CMK (cell line): Measurements from ENCODE around the gene HSFX2.
"Not testable (repeated sequence)": the region's sequence is repeated elsewhere in the genome, so short reads cannot be mapped to it uniquely, and the experiment has no call there.

Experiments used
- DNase-seq: peaks from one replicate; pipeline ENCODE4 v3.0.0-alpha.2; 2010; ENCODE audit warnings: low read depth

The HSFX2 gene, protein sequence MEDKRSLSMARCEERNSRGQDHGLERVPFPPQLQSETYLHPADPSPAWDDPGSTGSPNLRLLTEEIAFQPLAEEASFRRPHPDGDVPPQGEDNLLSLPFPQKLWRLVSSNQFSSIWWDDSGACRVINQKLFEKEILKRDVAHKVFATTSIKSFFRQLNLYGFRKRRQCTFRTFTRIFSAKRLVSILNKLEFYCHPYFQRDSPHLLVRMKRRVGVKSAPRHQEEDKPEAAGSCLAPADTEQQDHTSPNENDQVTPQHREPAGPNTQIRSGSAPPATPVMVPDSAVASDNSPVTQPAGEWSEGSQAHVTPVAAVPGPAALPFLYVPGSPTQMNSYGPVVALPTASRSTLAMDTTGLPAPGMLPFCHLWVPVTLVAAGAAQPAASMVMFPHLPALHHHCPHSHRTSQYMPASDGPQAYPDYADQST

DNA sequence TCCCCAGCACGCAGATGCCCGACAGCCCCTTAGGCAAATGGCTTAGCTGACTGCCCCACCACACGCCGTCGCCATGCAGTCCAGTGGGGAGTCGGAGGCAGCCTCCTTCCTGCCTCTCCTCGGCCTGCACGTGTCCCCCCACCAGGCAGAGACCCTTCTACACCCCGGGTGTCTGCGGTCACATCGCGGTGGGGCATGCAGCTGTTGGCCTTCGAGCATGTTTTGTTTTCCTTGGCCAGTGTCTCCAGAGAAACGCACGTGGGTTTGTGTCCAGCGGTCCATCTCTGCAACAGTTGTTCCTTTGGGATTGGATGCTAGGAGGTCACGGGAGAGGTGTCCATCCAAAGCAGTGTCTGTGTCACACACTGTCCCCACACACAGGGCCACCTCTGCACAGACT lies at the start of gene HSFX2:
Gene HSFX2, minus strand, starts transcription at position 101 of the 400 bp plus-strand sequence. CDS start 614 bp downstream, outside the sequence.
- not testable (repeated sequence) for DNase-seq

DNA sequence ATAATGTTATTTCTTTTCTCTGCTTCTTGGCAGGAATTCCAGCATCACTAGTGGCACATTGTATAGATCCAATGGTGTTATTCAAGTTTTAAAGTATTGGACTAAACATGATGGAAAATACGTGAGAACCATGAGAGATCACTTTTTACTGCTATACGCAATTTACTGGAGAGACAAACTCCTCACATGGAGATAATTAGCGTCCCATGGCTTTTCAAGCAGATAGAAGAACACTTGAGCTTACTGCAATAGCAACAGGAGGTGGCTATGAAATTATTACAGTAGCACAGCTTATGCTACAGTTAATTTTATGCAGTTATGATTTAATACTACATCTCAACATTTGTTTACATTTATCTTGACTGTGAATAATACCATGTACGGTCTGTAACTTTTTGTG lies 48.4 kb upstream of the HSFX2 start:
- no peak for DNase-seq

DNA sequence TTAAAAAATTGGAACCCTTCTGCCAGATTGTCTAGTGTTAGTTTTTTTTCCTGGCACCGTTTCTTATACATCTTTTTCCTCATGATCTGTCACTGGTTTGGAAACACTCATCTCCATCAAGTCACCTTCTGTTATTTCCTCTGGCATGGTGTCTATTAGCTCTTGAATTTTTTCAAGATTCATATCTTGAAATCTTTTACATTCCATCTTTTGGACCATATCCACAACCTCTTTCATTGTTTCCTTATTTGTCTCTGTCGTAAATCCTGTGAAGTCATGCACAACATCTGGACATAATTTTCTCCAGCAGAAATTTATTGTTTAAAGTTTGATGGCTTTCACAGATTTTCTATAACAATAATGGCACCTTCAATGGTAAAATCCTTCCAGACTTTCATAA lies 46.7 kb upstream of the HSFX2 start:
- DNase-seq: no peak

DNA sequence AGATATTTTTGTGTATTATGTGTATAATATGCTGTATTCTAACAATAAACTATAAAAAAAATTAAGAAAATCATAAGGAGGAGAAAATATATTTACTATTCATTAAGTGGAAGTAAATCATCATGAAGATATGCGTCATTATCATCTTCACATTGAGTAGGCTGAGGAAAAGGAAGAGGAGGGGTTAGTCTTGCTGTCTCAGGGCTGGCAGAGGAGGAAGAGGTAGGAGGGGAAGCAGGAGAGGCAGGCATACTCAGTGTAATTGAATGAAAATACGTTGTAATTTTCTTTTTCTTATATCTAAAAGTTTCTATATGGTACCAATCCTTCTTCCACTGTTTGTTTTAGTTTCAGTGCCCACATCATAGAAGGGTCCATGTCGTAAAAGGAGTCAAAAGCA lies 46.3 kb upstream of the HSFX2 start:
- no peak for DNase-seq

DNA sequence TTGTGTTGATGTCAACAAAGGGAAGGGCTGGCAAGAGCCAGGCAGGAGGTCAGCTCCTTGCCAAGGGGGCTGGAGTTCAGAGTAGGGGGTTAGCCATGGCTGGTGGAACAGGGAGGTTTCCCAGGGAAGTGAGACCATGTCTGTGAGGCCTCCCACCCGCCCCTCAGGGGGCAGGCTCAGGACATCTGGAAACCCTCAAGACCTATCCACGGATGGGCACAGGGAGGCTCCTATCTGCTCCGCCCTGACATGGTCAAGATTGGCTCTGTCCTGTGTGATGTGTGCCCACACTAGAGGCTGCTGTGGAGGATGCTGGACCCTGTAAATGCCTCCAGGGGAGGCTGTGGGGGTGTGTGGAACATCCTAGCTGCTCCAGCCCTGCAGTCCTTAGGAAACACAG lies 44.5 kb upstream of the HSFX2 start:
- DNase-seq: no peak

DNA sequence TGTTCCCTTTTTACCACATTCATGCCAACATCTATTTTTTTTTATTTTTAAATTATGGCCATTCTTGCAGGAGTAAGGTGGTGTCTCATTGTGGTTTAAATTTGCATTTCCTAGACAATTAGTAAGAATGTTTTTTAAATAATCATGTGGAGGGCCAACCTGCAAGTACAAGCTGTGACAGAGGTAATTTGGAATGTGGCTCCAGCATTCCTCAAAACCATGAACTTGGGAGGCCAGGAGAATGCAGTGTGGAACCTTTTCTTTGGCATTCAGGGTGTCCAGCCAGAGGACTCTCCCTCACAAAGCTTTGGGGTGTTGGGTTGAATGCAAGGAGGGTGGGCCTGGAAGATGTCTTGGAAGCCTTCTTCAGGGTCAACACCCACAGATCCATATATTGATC lies 43.7 kb upstream of the HSFX2 start:
- DNase-seq: no peak

DNA sequence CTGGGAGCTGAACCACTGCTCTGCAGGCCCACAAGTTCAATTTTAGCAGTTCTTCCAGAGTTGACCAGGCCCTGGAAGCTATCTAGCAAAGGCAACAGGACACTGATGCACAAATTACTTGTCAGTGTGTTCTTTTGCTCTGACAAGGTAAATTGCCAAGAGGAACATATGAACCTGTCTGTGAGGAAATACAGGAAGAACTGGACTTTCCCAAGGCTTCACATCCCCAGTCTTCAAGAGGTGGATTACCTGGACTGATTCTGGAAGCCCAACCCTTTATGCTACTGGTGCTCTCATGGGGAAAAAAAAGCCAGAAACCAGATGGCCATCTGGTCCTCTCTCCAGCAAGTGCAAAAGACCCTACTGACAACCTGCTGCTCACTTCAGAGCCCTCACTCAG lies 38.4 kb upstream of the HSFX2 start:
- no peak for DNase-seq

DNA sequence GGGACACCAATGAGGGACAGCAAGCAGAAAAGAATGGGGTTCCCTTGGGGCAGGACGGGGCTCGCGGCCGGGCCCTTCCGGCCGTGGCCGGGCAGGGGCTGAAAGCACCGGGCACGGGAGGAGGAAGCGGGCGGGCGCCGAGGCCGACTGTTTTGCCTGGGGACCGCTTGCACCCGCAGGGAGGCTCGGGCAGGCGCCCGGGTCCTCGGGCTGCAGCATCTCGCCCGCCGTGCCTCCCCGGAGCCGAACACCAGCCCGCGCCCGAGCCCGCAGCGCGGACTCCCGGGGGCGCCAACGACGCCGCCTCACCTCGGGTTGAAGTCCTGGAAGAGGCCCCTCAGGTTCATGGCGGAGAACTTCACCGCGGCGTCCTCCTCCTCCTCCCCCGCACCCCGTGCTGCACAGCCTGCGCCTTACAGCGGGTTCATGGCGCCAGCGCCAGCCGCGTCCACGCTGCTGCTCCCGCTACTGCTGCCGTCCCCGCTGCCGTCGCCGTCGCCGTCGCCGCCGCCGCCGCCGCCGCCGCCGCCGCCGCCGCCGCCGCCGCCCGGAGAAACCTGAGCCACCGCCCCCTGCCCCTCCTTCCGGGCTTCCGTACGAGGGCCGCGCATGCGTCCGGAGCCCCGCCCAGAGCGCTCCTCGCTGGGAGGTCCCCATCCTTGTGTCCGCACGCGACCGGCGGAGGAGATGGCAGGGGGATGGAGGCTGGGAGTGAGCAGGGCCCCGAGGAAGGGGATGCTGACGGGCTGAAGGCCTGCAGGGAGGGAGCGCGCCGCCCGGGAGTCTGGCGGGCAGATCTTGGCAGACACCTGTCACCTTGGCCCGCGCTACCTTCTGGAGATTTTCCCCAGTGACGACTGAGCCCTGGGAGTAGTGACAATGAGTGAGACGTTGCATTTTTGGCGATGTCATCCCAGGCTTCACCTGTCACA lies 36.4 kb upstream of the HSFX2 start, which contains the start of gene TMEM185A:
Gene TMEM185A, minus strand, starts transcription at position 559 of the 932 bp plus-strand sequence. Its CDS starts 212 bp downstream, at position 347.
- DNase-seq: peak; percentile 37

DNA sequence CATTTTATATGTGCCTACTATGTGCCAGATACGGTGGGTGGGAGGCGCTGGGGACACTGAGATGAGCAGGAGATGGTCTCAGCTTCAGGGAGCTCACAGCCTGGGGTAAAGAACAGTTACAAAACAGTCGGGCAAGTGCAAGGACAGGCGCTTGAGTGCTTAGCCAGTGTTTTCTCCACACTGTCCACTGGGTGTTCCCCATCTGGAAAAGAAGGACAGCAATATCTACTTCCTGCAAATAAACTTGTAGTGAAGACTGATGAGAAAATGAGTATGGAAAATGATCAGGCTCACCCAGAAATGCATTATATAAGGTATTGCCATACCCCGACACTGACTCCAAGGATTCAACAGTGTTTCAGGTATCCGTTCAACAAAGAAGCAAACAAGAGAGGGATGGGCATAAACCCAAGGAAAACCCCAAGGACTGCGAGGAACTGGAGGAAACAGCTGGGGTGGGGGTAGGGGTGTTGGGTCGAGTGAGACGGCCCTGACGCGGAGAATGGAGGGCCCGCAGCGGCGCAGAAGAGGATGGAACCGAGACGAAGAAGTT lies 35.6 kb upstream of the HSFX2 start:
- DNase-seq: no peak

DNA sequence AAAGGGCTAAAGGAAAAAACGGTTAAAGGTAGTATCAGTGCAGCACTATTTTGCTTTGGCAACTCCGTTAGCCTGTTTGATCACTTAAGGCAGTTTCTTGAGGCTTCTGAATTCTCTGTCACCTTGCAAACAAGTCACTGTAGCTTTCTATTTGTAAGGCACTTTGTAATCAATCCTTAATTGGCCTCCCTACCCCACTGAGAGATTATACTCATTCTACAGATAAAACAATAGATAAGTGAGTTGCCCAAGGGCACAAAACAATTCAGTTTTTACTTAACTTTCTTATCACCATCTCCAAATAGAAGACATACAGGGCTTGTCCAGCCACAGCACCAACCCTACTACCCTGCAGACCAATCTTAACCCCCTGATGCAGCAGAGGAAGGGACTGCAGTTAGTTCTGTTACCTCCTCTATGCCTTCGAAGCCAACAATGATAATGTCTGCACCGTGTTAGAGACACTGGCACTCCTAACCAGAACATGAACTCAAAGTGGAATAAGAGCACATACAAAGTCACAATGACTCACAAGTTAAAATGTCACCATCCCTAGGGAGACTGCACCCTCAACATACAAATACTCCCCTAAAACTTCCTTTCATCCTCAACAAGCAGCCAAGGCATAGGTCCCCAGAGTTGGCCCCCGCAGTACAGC lies 34.7 kb upstream of the HSFX2 start:
- no peak for DNase-seq

DNA sequence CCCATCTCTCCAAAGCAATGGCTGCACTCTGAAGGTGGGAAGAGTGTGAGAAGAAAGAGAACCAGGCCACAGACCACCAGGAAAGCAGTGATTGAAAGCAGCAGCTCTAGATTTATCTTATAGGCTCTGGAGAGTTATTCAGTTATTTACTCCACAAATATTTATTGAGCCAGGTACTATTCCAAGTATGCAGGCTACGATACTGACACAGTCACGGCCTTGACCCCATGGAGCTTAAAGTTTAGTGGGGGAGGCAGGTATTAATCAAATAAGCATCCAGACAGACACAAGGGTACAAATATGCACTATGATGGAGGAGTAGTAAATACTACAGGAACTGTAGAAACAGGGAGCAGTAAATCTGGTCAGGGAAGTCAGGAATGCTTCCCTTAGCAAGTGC lies 33.7 kb upstream of the HSFX2 start:
- no peak for DNase-seq

DNA sequence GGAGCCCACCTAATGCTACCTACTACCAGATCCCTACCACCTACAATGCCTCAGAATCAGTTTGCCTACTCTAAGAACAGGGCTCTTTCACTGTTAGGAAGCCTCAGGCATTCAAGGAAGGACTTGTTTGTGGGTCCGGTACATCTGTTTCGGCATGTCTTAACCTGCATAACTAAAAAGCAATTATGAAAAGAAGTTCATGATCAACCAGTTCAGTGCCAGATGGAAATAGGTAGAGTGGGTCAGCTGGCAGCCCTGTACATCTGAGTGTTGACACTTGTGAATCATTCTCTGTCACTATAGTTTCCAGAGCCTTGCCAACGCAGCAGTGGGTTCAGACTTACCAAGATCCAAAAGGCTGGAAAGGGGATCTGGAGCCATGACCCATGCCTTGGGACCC lies 33.2 kb upstream of the HSFX2 start:
- DNase-seq: no peak

DNA sequence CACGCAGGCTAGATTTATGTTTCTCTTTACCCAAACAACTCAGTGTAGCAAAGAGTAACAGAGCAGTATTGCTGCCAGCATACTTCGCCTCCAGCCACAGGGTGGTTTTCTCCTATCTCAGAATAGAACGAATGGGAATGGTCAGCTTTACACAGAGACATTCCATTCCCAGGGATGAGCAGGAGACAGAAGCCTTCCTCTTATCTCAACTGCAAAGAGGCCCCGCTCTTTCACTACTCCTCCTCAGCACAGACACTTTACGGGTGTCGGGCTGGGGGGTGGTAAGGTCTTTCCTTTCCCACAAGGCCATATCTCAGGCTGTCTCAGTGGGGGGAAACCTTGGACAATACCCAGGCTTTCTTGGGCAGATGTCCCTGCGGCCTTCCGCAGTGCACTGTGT lies 31.7 kb upstream of the HSFX2 start:
- DNase-seq: not testable (repeated sequence)

DNA sequence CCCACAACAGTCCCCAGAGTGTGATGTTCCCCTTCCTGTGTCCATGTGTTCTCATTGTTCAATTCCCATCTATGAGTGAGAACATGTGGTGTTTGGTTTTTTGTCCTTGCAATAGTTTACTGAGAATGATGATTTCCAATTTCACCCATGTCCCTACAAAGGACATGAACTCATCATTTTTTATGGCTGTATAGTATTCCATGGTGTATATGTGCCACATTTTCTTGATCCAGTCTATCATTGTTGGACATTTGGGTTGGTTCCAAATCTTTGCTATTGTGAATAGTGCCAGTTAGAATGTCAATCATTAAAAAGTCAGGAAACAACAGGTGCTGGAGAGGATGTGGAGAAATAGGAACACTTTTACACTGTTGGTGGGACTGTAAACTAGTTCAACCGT lies 24.5 kb upstream of the HSFX2 start:
- not testable (repeated sequence) for DNase-seq

DNA sequence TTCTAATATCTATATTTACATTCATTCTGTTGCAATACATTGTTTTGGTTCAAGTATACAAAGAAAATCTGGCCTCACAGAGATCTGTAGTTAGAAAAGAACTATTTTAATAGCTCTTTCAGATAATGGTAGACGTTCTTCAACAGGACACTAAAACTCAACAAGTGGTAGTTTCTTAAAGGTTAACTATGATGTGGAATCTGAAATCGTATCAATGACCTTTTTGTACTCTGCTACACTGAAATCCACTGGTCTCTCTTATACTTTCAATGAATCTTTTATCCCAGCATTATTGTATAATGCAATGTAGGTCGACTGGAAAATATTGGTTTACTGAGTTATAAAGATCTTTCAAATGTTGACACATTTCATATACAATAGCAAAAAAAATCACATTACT lies 23.8 kb upstream of the HSFX2 start:
- DNase-seq: no peak

DNA sequence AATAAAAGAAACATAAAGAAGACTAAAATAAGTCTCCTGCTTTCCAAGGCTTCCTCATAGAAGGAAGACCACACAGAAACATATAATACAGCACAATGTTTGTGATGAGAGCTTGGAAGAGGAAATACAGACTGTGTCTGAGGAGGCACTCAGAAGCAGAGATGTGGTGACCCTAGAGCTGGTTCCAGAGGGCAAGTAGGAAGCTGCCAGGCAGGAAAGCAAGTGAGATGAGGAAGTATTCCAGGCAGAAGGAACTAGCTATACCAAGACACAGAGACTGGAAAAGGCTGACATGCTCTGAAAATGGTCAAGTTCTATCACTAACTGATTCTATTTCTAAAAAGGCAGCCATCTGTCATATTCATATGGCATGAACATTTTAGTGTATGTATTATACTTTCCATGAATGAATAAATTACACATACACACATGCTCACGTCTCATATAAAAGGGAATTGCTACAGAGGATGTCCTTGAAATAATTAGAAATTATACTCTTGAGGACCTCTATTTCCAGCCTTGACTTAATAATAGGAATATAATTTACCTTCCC lies 16.6 kb upstream of the HSFX2 start:
- DNase-seq: no peak

DNA sequence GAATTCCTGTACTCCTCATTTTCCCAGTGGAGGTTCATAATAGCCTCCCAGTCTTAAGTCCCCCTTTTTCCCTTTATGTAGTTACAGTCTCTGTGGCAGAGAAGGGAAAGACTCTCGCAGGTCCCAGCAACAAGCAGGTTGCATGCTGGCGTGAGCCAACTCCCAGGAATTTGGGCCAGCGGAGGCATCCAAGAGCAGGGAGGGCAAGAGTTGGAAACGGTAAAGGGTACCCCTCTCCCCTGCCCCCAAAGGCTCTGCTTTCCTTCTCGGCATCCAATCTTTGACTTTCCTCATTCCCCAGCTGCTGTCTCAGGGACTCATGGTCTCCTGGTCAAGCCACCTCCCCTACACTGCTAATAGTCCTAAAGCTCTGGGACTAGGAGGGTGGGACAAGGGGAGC lies 15.4 kb upstream of the HSFX2 start:
- no peak for DNase-seq

DNA sequence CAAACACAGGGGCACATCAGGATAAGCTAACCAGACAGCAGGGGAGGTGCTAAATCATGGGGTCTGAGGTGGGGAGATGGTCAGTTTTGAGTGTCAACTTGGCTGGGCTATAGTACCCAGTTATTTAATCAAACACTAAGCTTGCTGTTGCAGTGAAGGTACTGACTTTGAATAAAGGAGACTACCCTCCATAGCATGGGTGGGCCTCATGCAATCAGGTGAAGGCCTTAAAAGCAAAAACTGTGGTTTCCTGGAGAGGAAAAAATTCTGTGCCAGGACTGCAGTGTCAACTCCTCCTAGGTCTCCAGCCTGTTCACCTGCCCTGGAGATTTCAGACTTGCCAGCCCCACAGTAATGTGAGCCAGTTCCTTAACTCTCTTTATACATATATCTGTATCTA lies 12.6 kb upstream of the HSFX2 start:
- no peak for DNase-seq

DNA sequence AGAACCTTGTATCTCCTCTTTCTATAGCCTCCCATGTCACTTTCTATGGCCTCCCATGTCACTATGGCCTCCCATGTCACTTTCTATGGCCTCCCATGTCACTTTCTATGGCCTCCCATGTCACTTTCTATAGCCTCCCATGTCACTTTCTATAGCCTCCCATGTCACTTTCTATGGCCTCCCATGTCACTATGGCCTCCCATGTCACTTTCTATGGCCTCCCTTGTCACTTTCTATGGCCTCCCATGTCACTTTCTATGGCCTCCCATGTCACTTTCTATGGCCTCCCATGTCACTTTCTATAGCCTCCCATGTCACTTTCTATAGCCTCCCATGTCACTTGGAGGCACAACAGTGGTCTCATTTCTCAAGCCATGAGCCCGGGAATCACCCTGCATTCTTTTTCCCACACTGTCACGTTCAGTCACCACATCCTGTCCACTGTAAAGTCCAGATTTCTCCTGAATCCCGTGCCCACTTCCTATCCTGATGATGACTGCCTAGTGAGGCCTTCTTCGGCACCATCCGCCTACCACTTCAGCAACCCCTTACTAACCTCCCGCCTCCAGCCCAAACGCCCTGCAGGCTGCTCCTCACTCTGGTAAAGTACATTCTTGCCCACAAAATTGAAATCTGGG lies 10.3 kb upstream of the HSFX2 start:
- not testable (repeated sequence) for DNase-seq

DNA sequence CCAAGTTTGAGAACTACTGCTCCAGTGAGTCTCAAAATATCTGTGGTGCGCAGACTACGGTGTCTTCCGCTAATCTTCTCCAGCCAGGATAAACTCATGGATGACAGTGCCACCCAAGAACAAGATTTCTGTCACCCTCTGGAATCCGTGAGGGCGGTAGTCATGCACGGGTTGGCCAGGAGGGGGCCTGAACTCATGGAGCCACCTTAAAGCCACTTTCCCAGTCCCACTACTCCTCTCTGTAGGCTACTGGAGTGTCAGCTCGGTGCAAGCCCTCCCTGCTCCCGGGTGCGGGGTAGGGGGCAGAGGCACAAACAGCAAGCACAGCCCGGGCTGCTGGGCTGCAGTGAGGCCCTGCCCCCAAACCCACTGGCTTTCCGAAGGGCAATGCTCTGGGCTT lies 3.5 kb upstream of the HSFX2 start:
- DNase-seq: not testable (repeated sequence)

DNA sequence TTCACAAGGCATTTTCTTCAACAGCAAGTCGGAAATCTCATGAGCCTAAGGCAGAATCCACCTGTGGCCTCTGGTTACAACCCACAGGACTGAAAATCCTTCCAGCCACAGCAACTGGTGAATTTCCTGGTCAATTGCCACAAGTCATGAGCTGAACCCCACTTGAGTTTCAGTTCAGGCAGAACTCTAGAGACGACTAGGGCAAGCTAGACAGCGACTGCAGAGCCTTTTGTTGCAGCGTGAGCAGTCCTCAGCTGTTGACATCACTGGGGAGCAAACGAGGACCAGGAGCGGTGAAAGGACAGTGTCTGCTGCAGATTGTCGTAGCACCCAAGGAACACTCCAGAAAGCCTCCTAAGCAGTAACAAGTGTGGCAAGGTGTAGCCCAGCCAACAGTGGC lies 829 bp upstream of the HSFX2 start:
- DNase-seq: not testable (repeated sequence)
